ENCODE results near the gene HACD2. TPM values are rescaled to one million over a fixed set of nuclear protein-coding genes. Genes with fewer than 3 reads are reported as not detected.

The HACD2 gene
- total and polyA plus RNA-seq, 9 of the 15 experiments (the other 6 are each of a cell fraction or from before 2014, with no cell fraction given), result 1.3 to 10.5 (median 3.8) TPM

GRCh38 chr3:123576122-123576521, 8.7 kb downstream of the HACD2 start (continued):
- TF ChIP-seq PREB (CRISPR knock-in tag; IDR thresholded peaks at IDR 0.05) (no peak), SIN3A (IDR thresholded peaks at IDR 0.05; ENCODE audit: borderline replicate concordance in 2 of 2, control insufficient read depth in 1 of 2, low read depth in 2 of 2, low read length in 2 of 2) (no peak), ZNF146 (CRISPR knock-in tag; IDR thresholded peaks at IDR 0.05; ENCODE audit: unreplicated experiment) (no peak), SIRT6 (IDR thresholded peaks at IDR 0.05; ENCODE audit: low read depth, low read length) (no peak), ZBTB1 (CRISPR knock-in tag; IDR thresholded peaks at IDR 0.05; ENCODE audit: borderline replicate concordance, low read depth) (no peak), SMARCB1 (IDR thresholded peaks at IDR 0.05; ENCODE audit: insufficient read length, low read depth) (no peak), ARID2 (IDR thresholded peaks at IDR 0.05) (no peak), COPS2 (conservative IDR thresholded peaks at IDR 0.05) (no peak), NR3C1 (CRISPR knock-in tag; IDR thresholded peaks at IDR 0.05) (no peak), ZBTB7A (IDR thresholded peaks at IDR 0.05; ENCODE audit: borderline replicate concordance, control insufficient read depth, low read depth, low read length) (no peak)

- ChIA-PET CTCF (ENCODE audit: low intra/inter-chr PET ratio) (no interaction called here), POLR2A (no interaction called here)
- Histone ChIP-seq H3K27ac (ENCODE audit: extremely low read depth, low read depth, low read length) (no peak overlapping the region), H3K36me3 (ENCODE audit: control insufficient read depth, insufficient read depth, low read length) (no peaks in the 10 kb centered on the region), H3K9me3 (replicated peaks; ENCODE audit: control insufficient read depth, insufficient read depth, low read depth, low read length) (no peaks in the 10 kb centered on the region), H3K4me2 (ENCODE audit: insufficient read depth, low read length) (no peak overlapping the region), H3K27me3 (ENCODE audit: control insufficient read depth in 2 of 2, insufficient read depth in 2 of 2, low read length in 2 of 2) (no peaks in the 10 kb centered on the region), H3K4me3 (no peak overlapping the region), H3K9me1 (ENCODE audit: control insufficient read depth, insufficient read depth, low read length) (no peaks in the 10 kb centered on the region), H4K20me1 (replicated peaks; ENCODE audit: control insufficient read depth, insufficient read depth, low read length) (no peaks in the 10 kb centered on the region), H3K4me1 (replicated peaks in 1 of 2; ENCODE audit: control insufficient read depth in 2 of 2, insufficient read depth in 2 of 2, low read length in 2 of 2) (peaks cover 0 to 4% of the 10 kb centered on the region in 2 experiments; a peak in 2 of 5 replicates), H3K9ac (ENCODE audit: insufficient read depth in 1 of 2, low read depth in 2 of 2, low read length in 2 of 2) (no peak overlapping the region), H2AFZ (ENCODE audit: low read depth, low read length) (no peak overlapping the region), H3K79me2 (ENCODE audit: control insufficient read depth, insufficient read depth, low read length) (no peaks in the 10 kb centered on the region)
- in situ Hi-C loops (cut with MboI) (no loop called here), intact Hi-C loops (cut with micrococcal nuclease) (no loop called here)
- FAIRE-seq (no peak), DNase-seq (ENCODE audit: extremely low read depth in 1 of 4, low spot score in 3 of 4) (no peak), ATAC-seq (no peak)
- no TSS peak for BruUV-seq (replicated peaks)
- WGBS (ENCODE audit: insufficient coverage, low coverage, missing lambda C conversion rate), result 100% methylated on average over 2 of the region's 2 CpGs
- TF ChIP-seq ZBTB9 (CRISPR knock-in tag; IDR thresholded peaks at IDR 0.05), result no peak
- no peak for TF ChIP-seq ZNF76 (CRISPR knock-in tag; IDR thresholded peaks at IDR 0.05; ENCODE audit: borderline replicate concordance)
- TF ChIP-seq ZNF785 (CRISPR knock-in tag; IDR thresholded peaks at IDR 0.05), result no peak
- TF ChIP-seq RFX1 (IDR thresholded peaks at IDR 0.05), result no peak
- TF ChIP-seq BACH1 (tag; IDR thresholded peaks at IDR 0.05), result no peak
- TF ChIP-seq CC2D1A (IDR thresholded peaks at IDR 0.05), result no peak
- no peak for TF ChIP-seq YBX1 (IDR thresholded peaks at IDR 0.05)
- no peak for TF ChIP-seq BRD9 (IDR thresholded peaks at IDR 0.05; ENCODE audit: low read depth, partially characterized antibody)
- no peak for TF ChIP-seq MCM5 (IDR thresholded peaks at IDR 0.05; ENCODE audit: low read depth)
- no peak for TF ChIP-seq MAFG (tag; conservative IDR thresholded peaks at IDR 0.05)
- no peak for TF ChIP-seq MAFK (IDR thresholded peaks at IDR 0.05; ENCODE audit: low read length)
- TF ChIP-seq USF1 (CRISPR knock-in tag; IDR thresholded peaks at IDR 0.05), result no peak
These were observed 12.9 kb downstream of the HACD2 start for GRCh38 chr3:123571973-123572365.
